Sigmoid colon (tissue), 4 donors: ENCODE results near the gene TMLHE.
"Not testable (repeated sequence)": the region's sequence is repeated elsewhere in the genome, so short reads cannot be mapped to it uniquely, and the experiment has no call there.

Experiments used
- CTCF ChIP-seq, 4 experiments: fragments of 450-650 bp in 3 of 4; fragments of 200-600 bp in 1 of 4; IDR thresholded peaks; one replicate each; pipeline ENCODE4 v1.5.1; 2016 to 2019; ENCODE audit warnings: antibody characterized with exemption in 4 of 4, mild to moderate bottlenecking in 3 of 4, moderate library complexity in 2 of 4
- POLR2AphosphoS5 ChIP-seq, 4 donors: sonication (generic); formaldehyde crosslinking; IDR thresholded peaks; one replicate each; pipeline ENCODE4 v1.6.1; 2017; ENCODE audit warnings: antibody characterized with exemption in 4 of 4

- not testable (repeated sequence) for TF ChIP-seq CTCF, POLR2AphosphoS5 (IDR thresholded peaks at IDR 0.05)
Observed at GRCh38 chrX:155477136-155477535, 135.6 kb downstream of the TMLHE start.
